Urinary bladder (tissue), 4 donors: ENCODE results near the gene MEI1. TPM values are rescaled to one million over a fixed set of nuclear protein-coding genes. Genes with fewer than 3 reads are reported as not detected.

Source experiments
- DNase-seq: peaks from one replicate; pipeline ENCODE4 v3.0.0-alpha.2; 2015; ENCODE audit errors: extremely low spot score
- H3K27ac ChIP-seq: one replicate; pipeline ENCODE4 v1.5.1; 2013; ENCODE audit warnings: low read depth, mild to moderate bottlenecking, moderate library complexity
- H3K36me3 ChIP-seq: one replicate; pipeline ENCODE4 v1.6.1; 2013; ENCODE audit warnings: mild to moderate bottlenecking, moderate library complexity; ENCODE audit not compliant: insufficient read depth
- H3K4me1 ChIP-seq: one replicate; pipeline ENCODE4 v1.6.1; 2013; ENCODE audit warnings: mild to moderate bottlenecking, moderate library complexity; ENCODE audit not compliant: insufficient read depth
- H3K4me3 ChIP-seq: one replicate; pipeline ENCODE4 v1.5.1; 2013; ENCODE audit warnings: low read depth, low read length
- WGBS: extraction: QIAGEN DNeasy Blood & Tissue Kit; methylation state at CpG from one replicate; pipeline ENCODE4 v1.1.7; 2013; 5-methylcytosine and 5-hydroxymethylcytosine counted together
- polyA plus RNA-seq: library from polyadenylated mRNA; stranded (reverse); fragments of 200-250 nt; gene quantifications from one replicate; pipeline ENCODE4 v1.2.3, GENCODE V29; 2013
- total RNA-seq: library from RNA; depleted of rRNA; stranded (reverse); fragments of >200 nt; gene quantifications from one replicate; pipeline ENCODE4 v1.2.3, GENCODE V29; 2014
- donor health status: healthy with polysubstance abuse.
- donor health status: healthy.

The MEI1 gene
- total and polyA plus RNA-seq, 2 donors = 0.95 to 1.3 TPM

GRCh38 chr22:41772198-41772597 lies 72.9 kb downstream of the MEI1 start:
- no peak for DNase-seq
- Histone ChIP-seq H3K4me3 (no peak overlapping the region), H3K4me1 (no peaks in the 10 kb centered on the region), H3K27ac (no peak overlapping the region), H3K36me3 (no peaks in the 10 kb centered on the region)
- 94% methylated on average over 4 of the region's 4 CpGs for WGBS

- H3K4me1 ChIP-seq = no peaks in the 10 kb centered on the region
- H3K36me3 ChIP-seq = no peaks in the 10 kb centered on the region
- no peak overlapping the region for H3K27ac ChIP-seq
- DNase-seq = no peak
- H3K4me3 ChIP-seq = no peak overlapping the region
Measured at GRCh38 chr22:41772645-41773044, 73.3 kb downstream of the MEI1 start.

GRCh38 chr22:41775338-41775737 lies 76.0 kb downstream of the MEI1 start:
- Histone ChIP-seq H3K4me1 (no peaks in the 10 kb centered on the region), H3K36me3 (no peaks in the 10 kb centered on the region), H3K27ac (no peak overlapping the region), H3K4me3 (no peak overlapping the region)
- no peak for DNase-seq
- WGBS = 86% methylated on average over 5 of the region's 5 CpGs

- no peaks in the 10 kb centered on the region for H3K36me3 ChIP-seq
- no peak overlapping the region for H3K27ac ChIP-seq
- no peaks in the 10 kb centered on the region for H3K4me1 ChIP-seq
- no peak overlapping the region for H3K4me3 ChIP-seq
- 59% methylated on average over 4 of the region's 4 CpGs for WGBS
- DNase-seq = no peak
Measured at GRCh38 chr22:41775976-41776375, 76.7 kb downstream of the MEI1 start.

- no peak for DNase-seq
- Histone ChIP-seq H3K27ac (no peak overlapping the region), H3K4me3 (no peak overlapping the region), H3K4me1 (no peaks in the 10 kb centered on the region), H3K36me3 (no peaks in the 10 kb centered on the region)
- 77% methylated on average over 3 of the region's 3 CpGs for WGBS
Measured at GRCh38 chr22:41776381-41776780, 77.1 kb downstream of the MEI1 start.

GRCh38 chr22:41777749-41778425 lies 78.6 kb downstream of the MEI1 start:
- no peak overlapping the region for H3K27ac ChIP-seq
- H3K4me1 ChIP-seq = no peaks in the 10 kb centered on the region
- WGBS = 85% methylated on average over 2 of the region's 2 CpGs
- no peaks in the 10 kb centered on the region for H3K36me3 ChIP-seq
- H3K4me3 ChIP-seq = no peak overlapping the region
- no peak for DNase-seq

- H3K36me3 ChIP-seq = no peaks in the 10 kb centered on the region
- H3K27ac ChIP-seq = no peak overlapping the region
- DNase-seq = no peak
- H3K4me1 ChIP-seq = no peaks in the 10 kb centered on the region
- H3K4me3 ChIP-seq = no peak overlapping the region
- WGBS = 74% methylated on average over 3 of the region's 3 CpGs
Measured at GRCh38 chr22:41779929-41780505, 80.7 kb downstream of the MEI1 start.

GRCh38 chr22:41780746-41781505 lies 81.6 kb downstream of the MEI1 start:
- DNase-seq = no peak
- Histone ChIP-seq H3K36me3 (no peaks in the 10 kb centered on the region), H3K4me1 (no peaks in the 10 kb centered on the region), H3K4me3 (no peak overlapping the region), H3K27ac (no peak overlapping the region)
- WGBS = 56% methylated on average over 11 of the region's 11 CpGs

- H3K27ac ChIP-seq = no peak overlapping the region
Measured at GRCh38 chr22:41781507-41781906, 82.2 kb downstream of the MEI1 start.

GRCh38 chr22:41782316-41782715 lies 83.0 kb downstream of the MEI1 start:
- 84% methylated on average over 6 of the region's 6 CpGs for WGBS
- no peak overlapping the region for H3K27ac ChIP-seq
- no peak for DNase-seq

More at GRCh38 chr22:41781507-41781906, 82.2 kb downstream of the MEI1 start:
- DNase-seq = no peak
- H3K36me3 ChIP-seq = no peaks in the 10 kb centered on the region
- no peaks in the 10 kb centered on the region for H3K4me1 ChIP-seq
- no peak overlapping the region for H3K4me3 ChIP-seq
- WGBS = 50% methylated on average over 1 of the region's 1 CpG

GRCh38 chr22:41782751-41783150 lies 83.4 kb downstream of the MEI1 start:
- no peaks in the 10 kb centered on the region for H3K36me3 ChIP-seq
- H3K4me3 ChIP-seq = no peak overlapping the region
- no peaks in the 10 kb centered on the region for H3K4me1 ChIP-seq
- H3K27ac ChIP-seq = no peak overlapping the region
- 87% methylated on average over 2 of the region's 2 CpGs for WGBS
- DNase-seq = no peak

More at GRCh38 chr22:41782316-41782715, 83.0 kb downstream of the MEI1 start:
- no peaks in the 10 kb centered on the region for H3K36me3 ChIP-seq
- H3K4me1 ChIP-seq = no peaks in the 10 kb centered on the region
- no peak overlapping the region for H3K4me3 ChIP-seq

- H3K27ac ChIP-seq = no peak overlapping the region
- DNase-seq = no peak
- 58% methylated on average over 2 of the region's 2 CpGs for WGBS
Measured at GRCh38 chr22:41787331-41787730, 88.0 kb downstream of the MEI1 start.

GRCh38 chr22:41793871-41794270 lies 94.6 kb downstream of the MEI1 start:
- H3K4me1 ChIP-seq = no peaks in the 10 kb centered on the region
- no peak overlapping the region for H3K4me3 ChIP-seq
- no peak overlapping the region for H3K27ac ChIP-seq
- DNase-seq = no peak
- H3K36me3 ChIP-seq = no peaks in the 10 kb centered on the region
- WGBS = 96% methylated on average over 3 of the region's 3 CpGs

More at GRCh38 chr22:41787331-41787730, 88.0 kb downstream of the MEI1 start:
- Histone ChIP-seq H3K36me3 (no peaks in the 10 kb centered on the region), H3K4me1 (no peaks in the 10 kb centered on the region), H3K4me3 (no peak overlapping the region)

GRCh38 chr22:41798736-41799135 lies 99.4 kb downstream of the MEI1 start:
- no peak overlapping the region for H3K27ac ChIP-seq
- H3K36me3 ChIP-seq = no peaks in the 10 kb centered on the region
- DNase-seq = no peak
- H3K4me1 ChIP-seq = no peaks in the 10 kb centered on the region
- H3K4me3 ChIP-seq = no peak overlapping the region
- 98% methylated on average over 2 of the region's 2 CpGs for WGBS
